ENCODE measurements around the gene DSCAM. TPM values are rescaled to one million over a fixed set of nuclear protein-coding genes. Genes with fewer than 3 reads are reported as not detected.

DSCAM gene
- total and polyA plus RNA-seq, 2 donors (not counting 3 experiments of a cell fraction or from before 2014, with no cell fraction given): not detected

- DNase-seq (ENCODE audit: low read depth, low spot score): no peak
- Histone ChIP-seq H3K27me3 (ENCODE audit: control insufficient read depth in 2 of 2, insufficient read depth in 2 of 2, low read length in 2 of 2) (no peaks in the 10 kb centered on the region), H3K4me3 (replicated peaks in 1 of 3; ENCODE audit: insufficient read depth in 1 of 3, low read depth in 1 of 3, low read length in 3 of 3) (no peak overlapping the region), H3K9ac (replicated peaks; ENCODE audit: extremely low read depth, insufficient read depth, low read length) (no peak overlapping the region), H3K4me2 (ENCODE audit: insufficient read depth, low read length) (no peak overlapping the region), H3K9me1 (replicated peaks; ENCODE audit: control insufficient read depth, extremely low read depth, insufficient read depth, low read length) (no peaks in the 10 kb centered on the region), H3K27ac (ENCODE audit: insufficient read depth, low read depth, low read length) (no peak overlapping the region), H3K4me1 (ENCODE audit: control insufficient read depth, extremely low read depth, insufficient read depth, low read length) (no peaks in the 10 kb centered on the region), H3K9me3 (replicated peaks; ENCODE audit: control insufficient read depth, insufficient read depth, low read length) (peaks cover 5% of the 10 kb centered on the region), H3K36me3 (ENCODE audit: control insufficient read depth in 2 of 2, extremely low read depth in 1 of 2, insufficient read depth in 2 of 2, low read length in 2 of 2) (no peaks in the 10 kb centered on the region), H4K20me1 (replicated peaks; ENCODE audit: control insufficient read depth, extremely low read depth, insufficient read depth, low read length) (no peaks in the 10 kb centered on the region), H3K79me2 (ENCODE audit: control insufficient read depth, insufficient read depth, low read length) (no peaks in the 10 kb centered on the region), H2AFZ (ENCODE audit: low read depth, low read length) (no peak overlapping the region)
- BruUV-seq (replicated peaks): no TSS peak
- no peak for FAIRE-seq
- intact Hi-C loops (cut with micrococcal nuclease): no loop called here
- CTCF ChIA-PET: interaction anchor here (0.6 kb wide), 1 partner anchor 508 kb away, joined by 3 read pairs; no protein-coding TSS in a partner anchor
- POLR2A ChIA-PET: no interaction called here
- dilution Hi-C loops (cut with MboI; ENCODE audit: extremely low pct_ligation_motif_present, low sequenced_read_pairs): no loop called here
- TF ChIP-seq POLR2A (IDR thresholded peaks at IDR 0.05; ENCODE audit: low read depth, low read length) (no peak), FOS (IDR thresholded peaks at IDR 0.05; ENCODE audit: borderline replicate concordance, insufficient read depth, low read length) (no peak), MYC (IDR thresholded peaks at IDR 0.05; ENCODE audit: low read depth, low read length) (no peak), CTCF (IDR thresholded peaks at IDR 0.05; ENCODE audit: extremely low read depth in 1 of 2, insufficient read depth in 1 of 2, low read depth in 1 of 2, low read length in 2 of 2) (no peak), JUN (IDR thresholded peaks at IDR 0.05; ENCODE audit: borderline replicate concordance, insufficient read depth, insufficient read length, low read depth) (no peak), EZH2 (IDR thresholded peaks at IDR 0.05; ENCODE audit: borderline replicate concordance, low read depth, low read length, severe bottlenecking) (no peak), POLR2AphosphoS5 (IDR thresholded peaks at IDR 0.05; ENCODE audit: insufficient read depth, low read depth, low read length) (no peak), GATA2 (IDR thresholded peaks at IDR 0.05; ENCODE audit: insufficient read depth, insufficient read length, low read depth, low read length) (no peak)
- TF ChIP-seq, protein P1, sequence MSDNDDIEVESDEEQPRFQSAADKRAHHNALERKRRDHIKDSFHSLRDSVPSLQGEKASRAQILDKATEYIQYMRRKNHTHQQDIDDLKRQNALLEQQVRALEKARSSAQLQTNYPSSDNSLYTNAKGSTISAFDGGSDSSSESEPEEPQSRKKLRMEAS (IDR thresholded peaks at IDR 0.05; ENCODE audit: insufficient read depth, insufficient read length): no peak
These were observed 797.7 kb downstream of the DSCAM start for GRCh38 chr21:40049031-40049930.
